ENCODE data around the gene NTM.
"Not testable (repeated sequence)": the region's sequence is repeated elsewhere in the genome, so short reads cannot be mapped to it uniquely, and the experiment has no call there.

Gene NTM

DNA sequence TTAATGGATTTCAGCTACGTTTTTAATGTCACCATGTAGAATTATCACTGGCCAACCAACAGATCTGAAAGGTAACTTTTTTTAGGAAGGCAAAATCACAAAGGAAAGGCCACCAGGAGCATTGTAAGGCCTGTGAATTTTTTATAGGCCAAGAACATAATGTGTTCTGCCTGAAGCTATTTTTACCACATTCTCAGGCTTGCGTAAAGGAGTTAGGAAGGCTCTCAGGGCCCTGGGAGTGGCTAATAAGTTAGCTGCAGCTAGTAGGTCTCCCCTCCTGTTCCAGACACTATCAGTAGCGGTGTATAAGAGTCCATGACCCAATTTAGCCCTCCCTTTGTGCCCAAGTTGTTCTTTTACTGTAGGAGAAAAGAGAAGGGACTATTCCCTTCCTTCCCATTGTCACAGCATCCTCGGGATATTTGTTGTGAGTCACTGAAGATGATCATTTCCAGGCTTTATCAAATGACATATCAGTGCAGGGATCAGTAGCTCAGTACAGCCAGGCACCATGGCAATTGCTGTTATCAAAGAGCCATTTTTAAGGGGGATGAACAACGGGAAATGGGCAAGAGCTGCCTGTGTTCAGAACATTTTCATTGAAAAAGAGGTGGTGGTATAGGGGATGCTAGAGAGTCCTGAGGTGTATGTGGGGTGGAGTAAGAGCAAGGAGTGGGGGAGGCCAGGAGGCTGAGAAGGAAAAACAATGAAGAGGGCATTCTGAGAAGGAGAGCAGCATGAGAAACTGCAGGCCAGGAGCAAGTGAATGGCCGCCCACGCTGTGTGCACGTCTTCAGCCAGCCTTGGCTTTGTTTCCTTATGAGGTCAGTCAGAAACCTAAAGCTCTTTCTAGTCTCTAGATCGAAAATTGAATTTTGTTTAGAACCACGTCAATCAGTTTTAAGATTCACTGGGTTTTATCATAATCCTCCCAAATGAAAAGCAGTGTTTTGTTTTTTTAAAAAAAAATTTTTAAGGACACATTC is 940.3 kb downstream of the NTM start:
- DNase-seq: no peak

DNA sequence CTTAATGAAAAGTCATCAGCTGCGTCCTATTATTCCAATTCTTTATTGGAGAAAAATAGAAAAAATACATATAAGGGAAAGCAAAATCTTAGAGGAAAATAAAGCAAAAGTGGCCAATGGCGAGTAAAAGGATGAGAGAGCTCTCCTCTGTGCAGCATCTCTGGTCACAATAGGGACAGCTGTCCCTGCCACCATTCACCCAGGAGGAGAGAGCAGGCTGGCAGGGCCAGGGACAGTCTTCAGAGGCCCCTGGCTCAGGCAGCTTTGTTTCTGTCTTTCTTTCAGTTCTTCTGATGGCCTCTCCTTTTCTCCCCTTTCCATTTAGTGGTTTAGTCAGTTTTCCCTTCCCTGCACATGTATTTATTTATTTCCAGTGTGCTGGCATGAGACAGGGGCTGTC is 941.3 kb downstream of the NTM start:
- no peak for DNase-seq

DNA sequence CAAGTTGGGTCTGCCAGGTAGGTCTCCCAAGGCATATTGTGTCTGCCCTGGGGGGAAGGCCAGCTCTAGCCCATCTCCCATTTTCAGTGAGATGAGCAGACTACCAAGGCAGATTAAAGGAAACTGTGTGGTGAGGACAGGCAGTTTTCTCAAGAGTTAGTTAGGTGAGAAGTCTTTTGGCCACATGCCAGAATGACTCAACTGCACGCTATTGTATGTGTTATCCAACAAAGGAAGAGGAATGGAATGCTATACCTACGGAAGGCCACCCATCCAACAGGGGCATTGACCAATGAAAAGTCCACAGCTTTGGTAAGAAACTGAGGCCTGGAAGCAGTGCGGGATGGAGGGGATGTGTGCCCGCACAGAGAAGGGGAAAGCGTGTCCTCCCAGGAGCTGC is 941.7 kb downstream of the NTM start:
- DNase-seq: no peak

DNA sequence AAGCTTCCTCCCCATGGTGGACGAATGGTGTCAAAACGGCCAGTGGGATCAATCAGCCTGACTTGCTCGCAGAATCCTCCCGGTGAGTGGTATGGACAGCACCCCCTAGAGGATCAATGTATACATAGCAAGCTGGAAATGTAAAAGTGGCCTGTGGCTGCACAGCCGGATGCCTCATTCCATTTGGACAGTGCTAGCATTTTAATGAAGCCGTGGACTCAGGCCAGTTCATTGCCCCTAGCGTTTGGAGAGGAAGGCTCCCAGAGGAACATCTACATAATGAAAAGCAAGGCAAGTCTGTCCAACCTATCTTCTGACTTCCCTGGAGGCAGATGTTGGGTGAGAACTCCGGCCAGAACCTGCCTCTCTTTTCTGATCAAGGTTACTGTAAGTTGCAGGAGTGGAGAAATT is 942.3 kb downstream of the NTM start:
- no peak for DNase-seq

DNA sequence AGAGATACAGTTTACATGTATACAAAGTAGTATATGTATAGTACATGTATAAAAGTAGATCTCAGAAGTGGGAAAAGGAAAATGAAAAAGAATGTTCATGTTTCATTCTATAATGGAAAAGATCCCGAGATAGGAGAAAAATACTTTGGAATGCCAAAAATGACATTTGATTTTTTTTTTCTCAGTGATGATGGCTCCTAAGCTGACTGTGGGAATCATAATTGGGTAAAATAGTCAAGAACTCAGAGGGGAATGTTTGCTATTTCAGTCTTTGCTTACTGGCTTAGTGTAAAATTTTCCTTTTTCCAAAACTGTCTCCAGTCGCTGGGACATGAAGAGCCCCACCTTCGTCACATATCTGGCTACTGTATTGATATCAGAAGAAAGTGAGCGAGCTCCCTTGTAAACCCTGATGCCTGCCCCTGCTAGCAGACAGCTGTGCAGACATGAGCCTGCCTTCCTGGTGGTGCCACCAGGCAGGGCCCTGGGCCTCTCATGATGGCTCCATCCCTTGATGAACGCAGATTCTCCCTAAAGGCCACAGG is 944.6 kb downstream of the NTM start:
- no peak for DNase-seq

DNA sequence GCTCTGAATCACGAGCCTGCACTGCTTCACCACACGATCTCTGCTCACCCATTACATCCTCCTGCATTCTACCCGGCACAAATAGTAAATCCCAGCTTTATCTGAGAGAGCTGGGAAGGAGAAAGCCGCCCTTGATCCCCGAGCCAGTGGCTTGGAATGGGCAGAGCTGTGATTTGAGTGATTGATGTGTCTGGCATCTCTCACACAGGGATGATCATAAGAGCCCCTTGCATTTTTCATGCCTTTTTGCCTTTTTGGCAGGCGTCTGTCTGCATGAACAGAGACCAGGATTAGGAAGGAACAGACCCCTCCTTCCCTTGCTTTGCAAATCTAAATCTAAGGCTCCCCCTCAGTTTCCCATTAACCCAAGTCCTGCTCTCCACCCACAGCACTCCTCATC is 945.3 kb downstream of the NTM start:
- no peak for DNase-seq

DNA sequence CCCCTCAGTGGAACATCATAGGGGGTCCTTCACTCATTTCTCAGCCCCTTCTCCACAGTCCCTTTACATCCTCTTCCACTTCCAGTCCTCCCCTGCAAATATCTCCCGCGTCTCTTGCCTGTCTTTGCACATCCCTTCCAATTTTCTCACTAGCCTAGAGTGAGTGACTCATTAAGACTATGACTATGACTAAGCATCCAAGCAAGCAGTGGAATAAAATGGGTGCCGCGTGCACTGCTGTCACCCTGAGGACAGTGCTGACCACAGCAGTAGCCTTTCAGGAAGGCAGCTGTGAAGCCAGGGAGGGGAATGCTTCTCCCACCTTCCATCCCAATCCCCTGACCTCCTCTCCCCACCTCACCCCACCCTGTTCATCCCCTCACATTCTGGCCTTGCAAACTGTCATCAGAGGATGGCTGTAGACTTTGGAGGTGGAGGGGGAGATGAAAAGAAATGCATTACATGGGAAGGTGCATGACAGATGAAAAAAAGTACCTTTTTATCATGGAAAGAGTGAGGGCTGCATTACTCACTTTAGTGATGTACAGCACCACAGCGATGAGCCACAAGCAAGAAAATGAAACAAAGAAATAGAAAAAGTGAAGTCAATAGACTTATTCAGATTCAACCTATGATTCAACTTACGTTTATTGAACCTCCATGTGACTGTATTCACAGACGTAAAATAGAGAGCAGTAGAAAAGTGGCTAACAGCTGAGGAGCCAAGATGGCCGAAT is 948.2 kb downstream of the NTM start:
- DNase-seq: no peak

DNA sequence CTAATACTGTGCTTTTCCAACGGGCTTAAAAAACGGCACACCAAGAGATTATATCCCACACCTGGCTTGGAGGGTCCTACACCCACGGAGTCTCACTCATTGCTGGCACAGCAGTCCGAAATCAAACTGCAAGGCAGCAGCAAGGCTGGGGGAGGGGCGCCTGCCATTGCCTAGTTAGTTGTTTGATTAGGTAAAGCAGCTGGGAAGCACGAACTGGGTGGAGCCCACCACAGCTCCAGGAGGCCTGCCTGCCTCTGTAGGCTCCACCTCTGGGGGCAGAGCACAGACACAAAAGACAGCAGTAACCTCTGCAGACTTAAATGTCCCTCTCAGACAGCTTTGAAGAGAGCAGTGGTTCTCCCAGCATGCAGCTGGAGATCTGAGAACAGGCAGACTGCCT is 949.0 kb downstream of the NTM start:
- DNase-seq: not testable (repeated sequence)

DNA sequence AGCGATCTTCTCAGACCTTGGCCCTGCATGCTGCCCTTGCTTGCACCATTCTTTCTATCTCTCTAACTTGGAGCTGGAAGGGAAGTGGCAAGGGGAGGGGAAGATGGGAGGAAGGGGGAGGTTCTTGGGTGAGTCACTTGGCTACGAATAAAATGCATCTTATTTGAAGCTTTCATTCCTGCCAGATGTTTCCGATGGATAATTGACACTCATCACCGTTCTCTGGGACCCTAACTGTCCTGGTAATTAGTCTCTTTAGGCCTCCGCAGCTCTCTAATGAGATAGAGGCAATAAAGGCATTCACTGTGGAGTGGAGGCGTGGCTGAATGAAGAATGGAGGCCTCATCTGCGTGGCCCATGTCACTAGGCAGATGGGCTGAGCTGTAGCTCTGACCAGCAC is 960.1 kb downstream of the NTM start:
- no peak for DNase-seq

DNA sequence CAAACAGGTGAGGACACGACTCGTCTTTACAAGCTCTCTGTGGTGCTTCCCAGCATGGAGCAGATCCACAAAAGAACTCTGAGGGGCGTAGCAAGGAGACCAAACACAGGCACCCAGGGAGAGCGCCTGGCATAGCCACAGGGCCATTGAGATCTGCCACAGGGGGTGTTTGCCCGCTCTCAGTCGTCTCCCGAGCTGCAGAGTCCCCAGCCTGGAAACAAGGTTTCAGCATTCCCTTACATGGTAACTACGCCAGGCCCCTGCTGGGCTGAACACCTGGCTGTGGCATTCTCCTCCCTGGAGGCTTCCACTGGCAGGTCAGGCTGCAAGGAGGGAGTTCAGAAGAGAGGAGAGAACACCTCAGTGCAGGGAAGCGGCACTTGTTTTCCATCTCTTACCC is 962.1 kb downstream of the NTM start:
- no peak for DNase-seq

DNA sequence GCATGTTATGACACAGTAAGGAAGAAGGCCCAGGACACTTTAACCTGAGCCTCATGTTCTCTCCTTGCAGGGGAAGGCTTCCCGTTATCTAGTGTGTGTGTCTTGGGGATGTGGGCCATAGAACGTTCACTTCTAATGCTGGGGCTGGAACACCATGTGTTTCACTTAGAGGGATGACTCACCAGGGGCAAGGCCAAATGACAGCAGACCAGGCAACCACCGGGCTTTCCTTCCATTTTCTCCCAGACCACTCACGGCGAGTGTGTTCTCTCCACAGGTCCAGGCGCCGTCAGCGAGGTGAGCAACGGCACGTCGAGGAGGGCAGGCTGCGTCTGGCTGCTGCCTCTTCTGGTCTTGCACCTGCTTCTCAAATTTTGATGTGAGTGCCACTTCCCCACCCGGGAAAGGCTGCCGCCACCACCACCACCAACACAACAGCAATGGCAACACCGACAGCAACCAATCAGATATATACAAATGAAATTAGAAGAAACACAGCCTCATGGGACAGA is 964.4 kb downstream of the NTM start:
- no peak for DNase-seq

DNA sequence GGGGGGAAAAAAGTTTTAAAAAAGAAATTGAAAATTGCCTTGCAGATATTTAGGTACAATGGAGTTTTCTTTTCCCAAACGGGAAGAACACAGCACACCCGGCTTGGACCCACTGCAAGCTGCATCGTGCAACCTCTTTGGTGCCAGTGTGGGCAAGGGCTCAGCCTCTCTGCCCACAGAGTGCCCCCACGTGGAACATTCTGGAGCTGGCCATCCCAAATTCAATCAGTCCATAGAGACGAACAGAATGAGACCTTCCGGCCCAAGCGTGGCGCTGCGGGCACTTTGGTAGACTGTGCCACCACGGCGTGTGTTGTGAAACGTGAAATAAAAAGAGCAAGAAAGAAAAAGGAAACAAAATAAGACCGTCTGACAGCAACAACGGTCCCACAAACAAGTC is 964.9 kb downstream of the NTM start:
- DNase-seq: no peak

DNA sequence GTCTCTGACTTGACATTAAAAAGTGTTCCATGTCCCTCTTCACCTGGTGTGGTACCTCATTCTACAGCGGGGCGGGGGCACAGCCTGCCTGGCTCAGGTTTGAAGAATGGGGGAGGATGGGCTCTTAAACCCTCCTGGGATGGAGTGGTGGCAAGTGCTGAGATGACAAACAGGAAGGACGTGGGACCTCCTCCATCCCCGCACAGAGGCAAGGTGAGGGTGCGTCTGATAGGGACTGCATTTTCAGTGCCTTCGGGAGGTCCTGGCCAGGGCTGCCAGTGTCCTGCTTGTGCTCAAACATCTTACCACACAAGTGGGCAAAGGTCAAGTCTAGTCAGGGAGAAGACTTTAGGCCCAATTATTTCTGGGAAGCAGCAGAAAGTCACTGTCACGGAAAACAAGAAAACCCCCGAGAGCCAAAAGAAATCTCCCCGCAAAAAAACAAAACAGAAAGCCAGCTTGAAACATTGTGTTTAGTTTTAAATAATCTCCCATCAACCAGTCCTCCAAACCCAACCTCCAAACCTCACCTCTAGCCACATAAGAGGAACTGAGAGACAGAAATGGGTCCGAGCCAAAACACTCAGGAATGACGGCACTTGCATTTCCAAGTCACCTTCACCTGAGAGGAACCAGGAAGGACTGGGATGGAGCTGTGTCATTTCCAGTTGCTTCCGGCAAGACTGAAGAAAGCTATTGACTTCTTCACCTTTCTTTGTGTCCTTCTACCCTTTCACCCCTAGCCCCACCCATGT is 966.5 kb downstream of the NTM start:
- no peak for DNase-seq

DNA sequence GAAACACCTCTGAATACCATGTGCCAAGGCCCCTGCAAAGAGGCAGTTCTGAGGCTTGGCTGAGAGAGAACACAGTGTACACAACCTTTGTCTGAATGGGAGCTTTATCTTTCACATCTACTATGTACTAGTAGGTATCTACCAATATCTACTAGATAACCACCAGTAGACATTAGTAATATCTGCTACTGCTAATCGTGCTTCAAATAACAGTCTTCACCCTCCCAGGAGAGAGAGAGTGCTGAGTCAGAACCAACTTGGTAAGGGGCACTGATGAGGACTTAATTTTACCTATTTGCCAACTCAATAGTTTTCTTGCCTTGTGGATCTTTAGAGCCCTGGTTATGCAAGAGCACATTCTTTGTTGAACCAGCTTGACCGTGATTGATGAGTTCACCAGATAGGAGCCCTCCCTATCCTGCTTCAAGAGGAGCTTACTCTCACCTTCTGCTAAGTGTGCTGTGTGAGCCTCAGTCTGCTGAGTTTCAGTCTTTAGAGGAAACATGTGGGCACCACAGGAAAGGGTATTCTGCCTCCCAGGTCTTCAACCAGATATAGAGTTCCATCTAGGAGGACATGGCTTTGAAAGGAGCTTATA is 967.5 kb downstream of the NTM start:
- DNase-seq: no peak

DNA sequence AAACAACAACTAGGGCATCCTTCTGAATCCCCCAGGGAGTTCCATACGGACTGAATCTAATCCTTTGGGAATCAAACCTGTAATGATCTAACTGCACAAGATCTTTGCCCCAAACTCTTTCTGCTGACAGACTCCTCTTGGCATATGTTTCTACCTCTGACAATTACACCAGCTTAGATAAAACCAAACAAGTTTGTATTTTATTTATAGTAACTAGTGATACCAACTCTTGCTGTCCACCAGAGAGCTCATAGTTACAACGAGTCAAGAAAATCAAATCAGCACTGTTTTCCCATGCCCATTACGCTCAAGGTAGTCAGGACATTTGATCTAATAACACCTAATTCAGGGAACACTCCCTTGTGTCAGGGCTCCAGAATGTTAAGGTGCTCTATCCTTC is 972.0 kb downstream of the NTM start:
- DNase-seq: no peak

DNA sequence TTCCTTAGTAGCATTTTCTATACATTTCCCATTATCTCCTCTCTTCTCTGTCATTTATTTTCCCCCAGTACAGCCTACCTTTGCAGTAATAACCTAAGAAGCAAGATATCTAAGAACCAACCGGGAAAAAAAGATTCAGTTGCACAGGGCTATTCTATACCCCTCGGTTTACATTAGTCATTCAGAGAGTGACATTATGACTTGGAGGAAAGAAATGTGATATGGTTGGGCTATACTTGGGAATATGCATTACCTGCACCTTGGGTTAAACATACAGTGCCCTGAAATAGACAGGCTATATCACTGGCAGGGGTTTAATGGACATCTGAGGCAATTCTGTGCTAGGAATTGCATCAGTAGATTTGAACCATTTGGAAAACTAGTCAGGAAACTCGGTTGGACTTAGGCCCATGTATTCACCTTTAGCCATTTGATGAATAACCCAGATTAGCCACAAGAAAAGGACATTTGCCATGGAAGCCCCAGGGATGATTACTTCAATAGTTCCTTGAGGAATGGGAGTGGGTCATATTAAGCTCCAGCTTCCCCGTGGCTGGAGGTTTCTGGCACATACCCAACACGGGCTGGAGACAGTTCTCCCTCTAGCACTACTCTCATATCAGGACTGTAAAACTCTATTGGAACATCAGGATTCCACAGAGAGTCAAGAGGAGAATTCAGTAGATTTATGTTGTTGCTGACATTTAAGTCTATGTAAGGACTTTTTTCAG is 973.2 kb downstream of the NTM start:
- DNase-seq: no peak

DNA sequence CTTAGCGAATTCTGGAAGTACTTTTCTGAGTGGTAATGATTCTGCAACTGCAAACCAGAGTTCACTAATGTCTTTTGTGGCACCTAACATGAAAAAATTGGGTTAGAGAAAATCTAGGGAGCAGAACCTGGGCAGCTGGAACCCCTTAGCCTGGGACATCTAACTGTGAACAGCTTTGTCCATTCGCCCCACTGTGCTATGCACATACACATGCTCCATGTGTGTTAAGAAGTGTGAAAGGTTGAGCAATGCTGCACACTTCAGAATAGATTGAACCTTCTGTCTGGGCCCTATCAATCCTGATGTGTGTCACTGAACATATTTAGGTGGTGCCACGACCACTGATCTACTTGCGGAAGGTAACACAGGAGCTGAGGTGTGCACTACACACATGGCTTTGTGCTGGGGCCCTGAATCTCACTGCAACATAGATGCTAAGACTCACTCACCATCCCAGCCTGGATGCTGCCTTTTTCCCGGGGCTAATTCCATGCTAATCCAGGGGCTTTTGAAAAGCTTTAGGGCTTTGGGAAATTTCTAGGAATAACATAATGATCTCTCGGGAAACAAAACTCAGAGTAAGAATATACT is 976.2 kb downstream of the NTM start:
- no peak for DNase-seq

DNA sequence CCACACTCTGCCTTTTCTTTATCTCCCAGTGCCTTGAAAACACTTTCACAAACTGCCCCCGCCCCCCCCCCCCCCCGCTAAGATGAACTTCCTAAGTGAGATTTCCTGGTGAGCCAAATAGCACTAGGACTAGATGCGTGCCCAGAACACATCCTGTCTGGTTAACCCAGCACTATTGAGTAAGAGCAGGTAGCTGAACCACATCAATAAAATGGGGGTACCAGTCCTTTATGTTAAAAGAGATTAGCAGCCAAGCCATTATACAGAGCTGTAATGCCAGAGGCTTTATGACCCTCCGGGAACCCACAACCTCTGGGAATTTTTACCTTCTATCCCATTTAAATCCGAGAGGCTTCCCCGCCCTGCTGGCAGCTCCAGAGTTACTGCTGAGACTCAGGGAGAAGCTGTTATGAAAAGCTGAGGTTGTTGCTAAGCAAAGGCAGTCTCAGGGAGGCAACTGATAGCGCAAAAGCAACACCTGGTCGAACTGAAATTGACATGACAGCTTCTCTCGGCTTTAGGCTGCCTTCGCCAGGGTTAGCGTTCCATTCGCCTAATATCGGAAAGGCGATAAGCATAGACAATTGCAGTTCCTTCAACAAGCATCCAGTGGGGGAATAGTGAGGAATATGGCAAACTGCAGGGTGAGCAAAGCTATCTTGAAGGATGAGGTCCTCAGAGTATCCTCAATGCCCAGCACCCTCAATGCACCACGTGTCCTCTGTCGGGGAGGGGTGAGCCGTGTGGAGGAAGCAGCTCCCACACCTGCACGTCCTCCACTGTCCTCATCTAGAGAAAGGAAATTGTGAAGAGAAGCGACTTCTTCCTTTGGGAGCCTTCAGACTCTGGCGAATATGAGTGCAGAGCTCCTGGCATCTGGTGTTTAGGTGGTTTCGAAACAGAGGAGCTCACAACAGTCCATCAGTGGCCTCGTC is 977.0 kb downstream of the NTM start:
- DNase-seq: no peak

DNA sequence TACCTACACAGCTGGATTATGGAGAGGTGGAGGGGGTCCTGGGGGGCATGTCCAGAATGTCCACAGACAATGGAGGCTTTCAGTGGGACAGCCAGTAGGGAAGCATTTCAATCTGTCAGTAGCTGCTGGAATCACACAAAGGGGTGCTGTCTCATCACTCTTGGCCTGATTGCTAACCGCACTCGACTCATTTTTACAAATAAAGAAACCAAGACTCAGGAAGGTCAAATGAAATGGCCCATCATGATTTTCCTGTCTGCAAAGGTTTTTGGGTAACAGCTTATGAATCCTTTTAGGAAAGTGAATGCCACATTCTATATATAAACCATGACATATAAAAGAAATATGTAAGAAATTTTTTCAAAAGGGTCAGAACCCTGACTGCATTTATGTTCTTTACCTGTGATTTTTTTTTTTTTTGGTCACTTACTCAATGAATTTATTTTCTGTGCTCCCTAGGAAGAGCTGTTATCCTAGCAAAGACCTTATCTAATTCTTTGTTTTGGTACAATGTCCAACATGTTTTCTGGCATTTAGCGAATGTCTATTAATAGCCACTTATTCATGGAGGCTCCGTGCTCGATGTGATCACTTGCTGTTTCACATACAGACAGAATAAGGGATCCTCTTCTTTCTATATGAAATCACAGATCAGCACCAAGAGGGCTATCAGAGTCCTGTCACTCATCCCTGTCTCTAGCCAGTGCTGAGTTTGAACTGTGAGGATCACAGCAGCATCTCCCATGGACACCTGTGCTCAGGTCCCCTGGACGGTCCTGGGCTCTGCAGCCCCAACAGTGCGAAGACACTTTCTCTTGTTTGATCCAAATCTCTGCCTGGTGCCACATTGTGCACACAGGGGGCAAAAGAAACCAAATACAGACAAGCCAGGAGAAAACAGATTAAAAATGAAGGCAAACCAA is 979.7 kb downstream of the NTM start:
- no peak for DNase-seq
